Trophoblast cell (in vitro differentiated cells and primary cell): ENCODE results near the gene MCM8.

Source experiments
- DNase-seq, 2 donors: peaks; one replicate each; pipeline ENCODE4 v3.0.0-alpha.2; 2016
- H2AFZ ChIP-seq: 2 replicates; pipeline ENCODE4 v1.6.1; 2013; ENCODE audit warnings: low read length, moderate library complexity, mild to moderate bottlenecking; ENCODE audit not compliant: insufficient read depth, poor library complexity
- H2AK5ac ChIP-seq: 2 replicates; pipeline ENCODE4 v1.6.1; 2013; ENCODE audit warnings: mild to moderate bottlenecking, low read length
- H2BK120ac ChIP-seq: 2 replicates; pipeline ENCODE4 v1.6.1; 2013; ENCODE audit warnings: low read length, mild to moderate bottlenecking, moderate library complexity; ENCODE audit not compliant: insufficient read depth, poor library complexity
- H2BK12ac ChIP-seq: 2 replicates; pipeline ENCODE4 v1.6.1; 2013; ENCODE audit warnings: mild to moderate bottlenecking, low read length, moderate library complexity
- H2BK5ac ChIP-seq: 2 replicates; pipeline ENCODE4 v1.6.1; 2013; ENCODE audit warnings: low read length, low read depth, moderate library complexity, mild to moderate bottlenecking; ENCODE audit not compliant: poor library complexity
- H3K14ac ChIP-seq: 2 replicates; pipeline ENCODE4 v1.6.1; 2013; ENCODE audit warnings: mild to moderate bottlenecking, low read length
- H3K18ac ChIP-seq: 2 replicates; pipeline ENCODE4 v1.6.1; 2013; ENCODE audit warnings: mild to moderate bottlenecking, low read length
- H3K23ac ChIP-seq: 2 replicates; pipeline ENCODE4 v1.6.1; 2013; ENCODE audit warnings: low read length
- H3K27ac ChIP-seq: 2 replicates; pipeline ENCODE4 v1.5.1; 2013; ENCODE audit warnings: low read depth, mild to moderate bottlenecking, inconsistent platforms, low read length, moderate library complexity
- H3K27me3 ChIP-seq: 2 replicates; pipeline ENCODE4 v1.6.1; 2013; ENCODE audit warnings: inconsistent platforms, mild to moderate bottlenecking, low read length, moderate library complexity; ENCODE audit not compliant: insufficient read depth
- H3K36me3 ChIP-seq, 2 experiments: 1 replicate in 1 of 2; 2 replicates in 1 of 2; pipeline ENCODE4 v1.6.1; 2013; ENCODE audit warnings: low read length in 2 of 2, mild to moderate bottlenecking in 2 of 2, moderate library complexity in 1 of 2; ENCODE audit not compliant: insufficient read depth in 2 of 2, control insufficient read depth in 1 of 2
- H3K4ac ChIP-seq: 2 replicates; pipeline ENCODE4 v1.6.1; 2013; ENCODE audit warnings: low read depth, mild to moderate bottlenecking, low read length, moderate library complexity
- H3K4me1 ChIP-seq, 2 experiments: 1 replicate in 1 of 2; 2 replicates in 1 of 2; pipeline ENCODE4 v1.6.1; 2013; ENCODE audit warnings: low read length in 2 of 2, mild to moderate bottlenecking in 2 of 2, moderate library complexity in 1 of 2; ENCODE audit not compliant: insufficient read depth in 2 of 2, control insufficient read depth in 1 of 2
- H3K4me2 ChIP-seq: 2 replicates; pipeline ENCODE4 v1.6.1; 2013; ENCODE audit warnings: inconsistent platforms, mild to moderate bottlenecking, low read length, moderate library complexity
- H3K4me3 ChIP-seq: 2 replicates; pipeline ENCODE4 v1.5.1; 2013; ENCODE audit warnings: mild to moderate bottlenecking, low read depth, low read length, inconsistent platforms
- H3K79me1 ChIP-seq: one replicate; pipeline ENCODE4 v1.6.1; 2013; ENCODE audit warnings: low read length
- H3K79me2 ChIP-seq: 2 replicates; pipeline ENCODE4 v1.6.1; 2013; ENCODE audit warnings: low read length, mild to moderate bottlenecking; ENCODE audit not compliant: control insufficient read depth, insufficient read depth, poor library complexity
- H3K9ac ChIP-seq: 2 replicates; pipeline ENCODE4 v1.6.1; 2013; ENCODE audit warnings: mild to moderate bottlenecking, low read length
- H3K9me3 ChIP-seq: 2 replicates; pipeline ENCODE4 v1.6.1; 2013; ENCODE audit warnings: low read depth, mild to moderate bottlenecking, control low read depth, inconsistent platforms, low read length; ENCODE audit not compliant: insufficient read depth
- H4K12ac ChIP-seq: 2 replicates; pipeline ENCODE4 v1.6.1; 2013; ENCODE audit warnings: low read depth, mild to moderate bottlenecking, low read length, moderate library complexity
- H4K8ac ChIP-seq: 2 replicates; pipeline ENCODE4 v1.6.1; 2013; ENCODE audit warnings: low read depth, mild to moderate bottlenecking, low read length, moderate library complexity
- H4K91ac ChIP-seq: one replicate; pipeline ENCODE4 v1.6.1; 2013; ENCODE audit warnings: low read depth, mild to moderate bottlenecking, low read length, moderate library complexity
- WGBS: extraction: QIAGEN DNeasy Blood & Tissue Kit; methylation state at CpG from one replicate; pipeline ENCODE4 v1.1.7; 2013; ENCODE audit warnings: missing lambda C conversion rate; ENCODE audit not compliant: insufficient read length, insufficient coverage; ENCODE audit errors: extremely low coverage; 5-methylcytosine and 5-hydroxymethylcytosine counted together

MCM8 gene

GRCh38 chr20:6007094-6007528 lies 56.7 kb downstream of the MCM8 start:
- peaks cover 3 to 5% of the 10 kb centered on the region in 2 experiments for H3K4me1 ChIP-seq
- H4K8ac ChIP-seq: no peak overlapping the region
- peaks cover 10% of the 10 kb centered on the region for H3K79me2 ChIP-seq
- H2BK120ac ChIP-seq: no peak overlapping the region
- H3K18ac ChIP-seq: no peak overlapping the region
- H3K27me3 ChIP-seq: no peaks in the 10 kb centered on the region
- no peak overlapping the region for H2AK5ac ChIP-seq
- peaks cover 4% of the 10 kb centered on the region for H3K79me1 ChIP-seq
- H3K27ac ChIP-seq: no peak overlapping the region
- H3K4ac ChIP-seq: peak overlapping the region; percentile 91
- H3K4me2 ChIP-seq: peak overlapping the region; percentile 81
- DNase-seq: peak in 1 of 2 donors; percentile 26
- peaks cover 5% of the 10 kb centered on the region in 2 experiments for H3K36me3 ChIP-seq
- H4K12ac ChIP-seq: no peak overlapping the region
- H2BK5ac ChIP-seq: no peak overlapping the region
- H2AFZ ChIP-seq: no peak overlapping the region
- no peak overlapping the region for H3K9ac ChIP-seq
- no peak overlapping the region for H3K23ac ChIP-seq
- no peak overlapping the region for H3K14ac ChIP-seq
- no peak overlapping the region for H2BK12ac ChIP-seq
- H3K9me3 ChIP-seq: no peaks in the 10 kb centered on the region
- H3K4me3 ChIP-seq: peak overlapping the region; percentile 32
- H4K91ac ChIP-seq: no peak overlapping the region
- no CpG with 5 or more reads among the region's 4 CpGs for WGBS

GRCh38 chr20:6007529-6008103 lies 57.2 kb downstream of the MCM8 start:
- Histone ChIP-seq H2BK120ac (no peak overlapping the region), H3K4me1 (peaks cover 3 to 5% of the 10 kb centered on the region in 2 experiments), H2AFZ (no peak overlapping the region), H3K79me2 (peaks cover 10% of the 10 kb centered on the region), H3K27ac (no peak overlapping the region), H3K36me3 (peaks cover 7% of the 10 kb centered on the region in 2 experiments), H3K4me3 (no peak overlapping the region), H3K18ac (no peak overlapping the region), H2BK12ac (no peak overlapping the region), H3K4ac (no peak overlapping the region), H3K4me2 (no peak overlapping the region), H4K8ac (no peak overlapping the region), H3K14ac (no peak overlapping the region), H4K91ac (no peak overlapping the region), H3K9ac (no peak overlapping the region), H3K23ac (no peak overlapping the region), H2AK5ac (no peak overlapping the region), H2BK5ac (no peak overlapping the region), H3K9me3 (no peaks in the 10 kb centered on the region), H3K27me3 (no peaks in the 10 kb centered on the region), H3K79me1 (peaks cover 4% of the 10 kb centered on the region), H4K12ac (no peak overlapping the region)
- peak in 1 of 2 donors; percentile 28 for DNase-seq
- no CpG with 5 or more reads among the region's 3 CpGs for WGBS

GRCh38 chr20:6008254-6008653 lies 57.8 kb downstream of the MCM8 start:
- Histone ChIP-seq H3K4me3 (no peak overlapping the region), H2BK12ac (no peak overlapping the region), H2AFZ (no peak overlapping the region), H4K12ac (no peak overlapping the region), H3K4me2 (peak overlapping the region; percentile 39), H3K36me3 (peaks cover 7 to 12% of the 10 kb centered on the region in 2 experiments), H3K79me1 (peaks cover 4% of the 10 kb centered on the region), H3K23ac (no peak overlapping the region), H3K4ac (peak overlapping the region; percentile 75), H3K9me3 (no peaks in the 10 kb centered on the region), H3K14ac (no peak overlapping the region), H4K8ac (no peak overlapping the region), H3K27me3 (no peaks in the 10 kb centered on the region), H3K79me2 (peaks cover 10% of the 10 kb centered on the region), H2AK5ac (no peak overlapping the region), H2BK120ac (no peak overlapping the region), H4K91ac (no peak overlapping the region), H3K4me1 (peaks cover 3 to 5% of the 10 kb centered on the region in 2 experiments), H3K27ac (no peak overlapping the region), H3K9ac (no peak overlapping the region), H2BK5ac (no peak overlapping the region), H3K18ac (no peak overlapping the region)
- DNase-seq: peak; percentile 82 to 92
- WGBS: 100% methylated on average over 1 of the region's 5 CpGs

GRCh38 chr20:6012179-6012578 lies 61.7 kb downstream of the MCM8 start:
- no peak overlapping the region for H2AK5ac ChIP-seq
- no peaks in the 10 kb centered on the region for H3K9me3 ChIP-seq
- no CpG with 5 or more reads among the region's 5 CpGs for WGBS
- no peak overlapping the region for H3K27ac ChIP-seq
- no peak overlapping the region for H2BK5ac ChIP-seq
- H3K14ac ChIP-seq: no peak overlapping the region
- H3K4me1 ChIP-seq: peaks cover under 1 to 3% of the 10 kb centered on the region in 2 experiments
- H4K8ac ChIP-seq: no peak overlapping the region
- H3K4ac ChIP-seq: no peak overlapping the region
- H4K12ac ChIP-seq: no peak overlapping the region
- no peak overlapping the region for H2BK120ac ChIP-seq
- no peaks in the 10 kb centered on the region for H3K79me1 ChIP-seq
- H3K18ac ChIP-seq: no peak overlapping the region
- no peak overlapping the region for H3K4me3 ChIP-seq
- H3K23ac ChIP-seq: no peak overlapping the region
- no peaks in the 10 kb centered on the region for H3K27me3 ChIP-seq
- H3K79me2 ChIP-seq: no peaks in the 10 kb centered on the region
- DNase-seq: no peak
- no peak overlapping the region for H3K4me2 ChIP-seq
- no peak overlapping the region for H4K91ac ChIP-seq
- peaks cover 9 to 18% of the 10 kb centered on the region in 2 experiments for H3K36me3 ChIP-seq
- no peak overlapping the region for H3K9ac ChIP-seq
- no peak overlapping the region for H2BK12ac ChIP-seq
- H2AFZ ChIP-seq: no peak overlapping the region
